Erythroblast (primary cell): ENCODE results near the gene TSPAN8.

Experiments used
- GATA1 ChIP-seq: IDR thresholded peaks from 2 replicates; pipeline ENCODE4 v1.6.1; 2011; ENCODE audit warnings: low read depth, mild to moderate bottlenecking, control low read depth, low read length, moderate library complexity
- POLR2A ChIP-seq: IDR thresholded peaks from 2 replicates; pipeline ENCODE4 v1.6.1; 2011; ENCODE audit warnings: mild to moderate bottlenecking, low read length

GRCh38 chr12:71200706-71201105 is 42.9 kb upstream of the TSPAN8 start:
- TF ChIP-seq POLR2A (no peak), GATA1 (no peak)
